IMR-90 (cell line): ENCODE results near the gene CLASP1. TPM values are rescaled to one million over a fixed set of nuclear protein-coding genes. Genes with fewer than 3 reads are reported as not detected.

ENCODE experiments used
- ATAC-seq: fragments of 200-7000 bp; cut with Tn5 transposase; 2 replicates; pipeline ENCODE4 v1.9.1; 2020; ENCODE audit warnings: low read depth, mild to moderate bottlenecking, moderate library complexity
- BruUV-seq: library from RNA; stranded (reverse); fragments of 400-500 nt; replicated peaks from 2 replicates; lab custom pipeline; 2021; lab: Mats Ljungman, UMichigan
- CTCF ChIA-PET: fragments of 300-600 bp; formaldehyde crosslinking; extraction: SDS; loops from one replicate; lab custom pipeline; 2021; ENCODE audit warnings: antibody characterized with exemption; lab: Yijun Ruan, JAX
- POLR2A ChIA-PET: fragments of 300-600 bp; sonication (Branson Sonifier 250); formaldehyde crosslinking; loops from one replicate; lab custom pipeline; 2022; ENCODE audit warnings: antibody characterized with exemption; ENCODE audit not compliant: unreplicated experiment; lab: Charles Lee
- DNase-seq: peaks from one replicate; pipeline ENCODE4 v3.0.0; 2013
- H2AFZ ChIP-seq: replicated peaks from 2 replicates; pipeline ENCODE3; 2013; ENCODE audit warnings: low read length, mild to moderate bottlenecking; ENCODE audit not compliant: poor library complexity
- H2AK5ac ChIP-seq: 2 replicates; pipeline ENCODE4 v1.6.1; 2013; ENCODE audit warnings: low read depth, low read length, inconsistent platforms
- H2AK9ac ChIP-seq: replicated peaks from 2 replicates; pipeline ENCODE3; 2013; ENCODE audit warnings: mild to moderate bottlenecking, low read depth, low read length, moderate library complexity; ENCODE audit not compliant: poor library complexity
- H2BK120ac ChIP-seq: 2 replicates; pipeline ENCODE4 v1.6.1; 2013; ENCODE audit warnings: low read depth, low read length, inconsistent platforms
- H2BK15ac ChIP-seq: 3 replicates; pipeline ENCODE4 v1.6.1; 2013; ENCODE audit warnings: low read depth, low read length, inconsistent platforms
- H2BK20ac ChIP-seq: 2 replicates; pipeline ENCODE4 v1.6.1; 2013; ENCODE audit warnings: low read depth, mild to moderate bottlenecking, inconsistent platforms, low read length, moderate library complexity
- H2BK5ac ChIP-seq: 2 replicates; pipeline ENCODE4 v1.6.1; 2013; ENCODE audit warnings: mild to moderate bottlenecking, low read depth, low read length, inconsistent platforms; ENCODE audit not compliant: poor library complexity, severe bottlenecking
- H3K14ac ChIP-seq: replicated peaks from 2 replicates; pipeline ENCODE4 v1.6.1; 2013; ENCODE audit warnings: low read depth, low read length, inconsistent platforms
- H3K18ac ChIP-seq: 2 replicates; pipeline ENCODE4 v1.6.1; 2013; ENCODE audit warnings: low read depth, low read length, control low read depth
- H3K23ac ChIP-seq: 2 replicates; pipeline ENCODE4 v1.6.1; 2013; ENCODE audit warnings: low read depth, low read length, inconsistent platforms
- H3K27ac ChIP-seq: 2 replicates; pipeline ENCODE4 v1.5.1; 2013; ENCODE audit warnings: mild to moderate bottlenecking, control low read depth, low read length; ENCODE audit not compliant: insufficient read depth
- H3K27me3 ChIP-seq: 2 replicates; pipeline ENCODE4 v1.6.1; 2013; ENCODE audit warnings: low read length; ENCODE audit not compliant: control insufficient read depth, insufficient read depth
- H3K36me3 ChIP-seq: 2 replicates; pipeline ENCODE4 v1.6.1; 2013; ENCODE audit warnings: low read length, mixed read lengths; ENCODE audit not compliant: control insufficient read depth, insufficient read depth
- H3K4ac ChIP-seq: 2 replicates; pipeline ENCODE4 v1.6.1; 2013; ENCODE audit warnings: low read depth, low read length, inconsistent platforms
- H3K4me1 ChIP-seq: 2 replicates; pipeline ENCODE4 v1.6.1; 2013; ENCODE audit warnings: low read length, mixed read lengths; ENCODE audit not compliant: control insufficient read depth, insufficient read depth
- H3K4me2 ChIP-seq: 2 replicates; pipeline ENCODE4 v1.6.1; 2013; ENCODE audit warnings: low read depth, mild to moderate bottlenecking, control low read depth, low read length, moderate library complexity
- H3K4me3 ChIP-seq: 2 replicates; pipeline ENCODE4 v1.5.1; 2013; ENCODE audit warnings: low read depth, mild to moderate bottlenecking, control low read depth, low read length, moderate library complexity; ENCODE audit not compliant: insufficient read depth
- H3K56ac ChIP-seq: 2 replicates; pipeline ENCODE4 v1.6.1; 2013; ENCODE audit warnings: low read length, inconsistent platforms; ENCODE audit not compliant: insufficient read depth; ENCODE audit errors: extremely low read depth
- H3K79me1 ChIP-seq, 2 experiments: 2 replicates each; pipeline ENCODE4 v1.6.1; 2013; ENCODE audit warnings: low read length in 2 of 2, inconsistent platforms in 1 of 2, low read depth in 1 of 2
- H3K9ac ChIP-seq: 2 replicates; pipeline ENCODE4 v1.6.1; 2013; ENCODE audit warnings: low read depth, low read length, control low read depth
- H3K9me1 ChIP-seq: 2 replicates; pipeline ENCODE4 v1.6.1; 2013; ENCODE audit warnings: low read length, inconsistent platforms; ENCODE audit not compliant: insufficient read depth
- H3K9me3 ChIP-seq: 2 replicates; pipeline ENCODE4 v1.6.1; 2013; ENCODE audit warnings: low read length; ENCODE audit not compliant: control insufficient read depth, insufficient read depth
- H4K20me1 ChIP-seq: 2 replicates; pipeline ENCODE4 v1.6.1; 2013; ENCODE audit warnings: low read length, inconsistent platforms; ENCODE audit not compliant: insufficient read depth
- H4K5ac ChIP-seq: 2 replicates; pipeline ENCODE4 v1.6.1; 2013; ENCODE audit warnings: mild to moderate bottlenecking, low read depth, low read length, control low read depth
- H4K8ac ChIP-seq, 2 experiments: 2 replicates each; pipeline ENCODE4 v1.6.1; 2013; ENCODE audit warnings: low read depth in 2 of 2, low read length in 2 of 2, control low read depth in 1 of 2, inconsistent platforms in 1 of 2
- H4K91ac ChIP-seq: 2 replicates; pipeline ENCODE4 v1.6.1; 2013; ENCODE audit warnings: low read depth, low read length, inconsistent platforms; ENCODE audit not compliant: insufficient read depth
- FOS ChIP-seq: fragments of 150-350 bp; IDR thresholded peaks from 2 replicates; pipeline ENCODE4 v1.6.1; 2016; ENCODE audit warnings: low read depth, low read length
- MAFK ChIP-seq: IDR thresholded peaks from 2 replicates; pipeline ENCODE4 v1.6.1; 2012; ENCODE audit warnings: low read depth, low read length, improper control_type of control experiment
- MAZ ChIP-seq: IDR thresholded peaks from 2 replicates; pipeline ENCODE4 v1.6.1; 2012; ENCODE audit warnings: low read depth, mild to moderate bottlenecking, low read length, improper control_type of control experiment, moderate library complexity, borderline replicate concordance
- WGBS, 2 experiments: methylation state at CpG; one replicate each; pipeline versions ENCODE4 v1.1.5 to v1.1.7; 2013; ENCODE audit warnings: missing lambda C conversion rate in 2 of 2; ENCODE audit not compliant: insufficient read length in 1 of 2; ENCODE audit errors: extremely low coverage in 2 of 2; 5-methylcytosine and 5-hydroxymethylcytosine counted together
- dilution Hi-C: fragments of 300-500 bp; cut with HindIII; formaldehyde crosslinking; loops from one replicate; pipeline ENCODE4 v1.14.3; 2018; ENCODE audit warnings: low sequenced_read_pairs; ENCODE audit not compliant: unreplicated experiment
- in situ Hi-C: fragments of 300-500 bp; cut with MboI; formaldehyde crosslinking; loops from 3 replicates; pipeline ENCODE4 v1.14.3; 2019; ENCODE audit warnings: low sequenced_read_pairs, inconsistent platforms, mixed read lengths
- intact Hi-C: fragments of 100-400 bp; cut with micrococcal nuclease; formaldehyde crosslinking; loops from 2 replicates; pipeline ENCODE4 v1.10.0; 2022
- polyA plus RNA-seq, 3 experiments: library from polyadenylated mRNA; depleted of rRNA; stranded (reverse); fragments of >200 nt; gene quantifications; 2 replicates each; pipeline ENCODE4 v1.2.3, GENCODE V29; 2012; ENCODE audit warnings: low replicate concordance in 1 of 3
- total RNA-seq: library from RNA; depleted of rRNA; stranded (reverse); fragments of >200 nt; gene quantifications from 2 replicates; pipeline ENCODE4 v1.2.3, GENCODE V29; 2012

CLASP1 gene
- total and polyA plus RNA-seq, 2 of the 4 experiments (the other 2 are of a cell fraction) = 12.3 to 33.7 TPM

DNA sequence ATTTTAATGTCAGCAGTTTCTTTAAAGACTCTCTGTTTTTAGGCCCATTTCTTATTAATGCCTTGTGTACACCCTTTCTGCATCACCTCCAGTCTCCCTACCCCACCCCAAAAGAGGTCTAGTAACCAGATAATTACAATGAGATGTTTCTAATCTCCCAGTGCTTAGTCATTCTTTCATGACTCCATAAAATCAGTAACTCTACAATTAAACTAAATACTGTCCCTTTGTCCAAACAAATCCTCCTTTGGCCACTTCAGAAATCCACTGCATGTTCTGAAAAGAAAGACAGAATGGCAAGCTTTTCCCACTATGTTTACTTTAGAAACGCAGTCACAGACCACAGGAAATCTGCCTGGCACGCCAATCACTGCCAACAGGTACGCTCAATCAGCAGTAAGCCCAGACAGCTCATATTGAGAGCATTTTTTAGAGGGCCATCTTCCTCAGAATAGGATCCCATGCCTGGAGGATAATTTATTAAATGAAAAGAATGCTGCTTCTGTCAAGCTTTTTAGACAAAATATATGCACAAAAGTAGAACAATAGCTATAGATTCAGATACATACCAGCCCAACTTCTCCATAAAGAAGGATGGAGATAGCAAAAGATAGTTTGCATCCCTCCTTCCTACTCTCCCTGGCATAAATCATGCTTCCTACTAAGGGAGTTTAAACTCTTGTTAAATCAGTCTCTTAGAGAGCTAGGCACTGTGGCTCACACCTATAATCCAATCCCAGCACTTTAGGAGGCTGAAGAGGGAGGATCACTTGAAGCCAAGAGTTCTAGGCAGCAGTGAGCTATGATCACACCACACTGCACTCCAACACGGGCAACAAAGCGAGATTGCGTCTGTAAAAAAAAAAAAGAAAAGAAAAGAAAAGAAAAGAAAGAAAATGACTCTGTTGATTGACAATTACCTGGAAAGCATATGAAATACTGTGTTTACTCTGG, 14.6 kb downstream of the CLASP1 start:
- Histone ChIP-seq H3K4me3 (no peak overlapping the region), H2AK9ac (no peak overlapping the region), H2BK15ac (peak overlapping the region; percentile 82; the same call in 1 of the 3 replicates), H3K36me3 (no peaks in the 10 kb centered on the region; the same call in 1 of the 2 replicates), H3K9me3 (no peaks in the 10 kb centered on the region), H2BK5ac (peak overlapping the region; percentile 88), H2BK20ac (peak overlapping the region; percentile 90), H4K8ac (peak overlapping the region; percentile 36 to 83), H2BK120ac (peak overlapping the region; percentile 93), H3K27ac (peak overlapping the region; percentile 95), H2AFZ (no peak overlapping the region), H4K5ac (peak overlapping the region; percentile 85), H2AK5ac (peak overlapping the region; percentile 46; the same call in 1 of the 2 replicates), H3K27me3 (no peaks in the 10 kb centered on the region), H3K4me2 (peak overlapping the region; percentile 50), H3K18ac (peak overlapping the region; percentile 96), H3K9me1 (peaks cover 12% of the 10 kb centered on the region), H4K20me1 (peaks cover 10% of the 10 kb centered on the region), H4K91ac (peak overlapping the region; percentile 83), H3K9ac (no peak overlapping the region; the same call in 1 of the 2 replicates), H3K23ac (peak overlapping the region; percentile 89), H3K79me1 (peaks cover 8 to 44% of the 10 kb centered on the region in 2 experiments), H3K14ac (peak overlapping the region; percentile 86), H3K4me1 (peaks cover 10% of the 10 kb centered on the region), H3K4ac (peak overlapping the region; percentile 93), H3K56ac (peak overlapping the region; percentile 75)
- ChIA-PET POLR2A (interaction anchor here (0.6 to 1.3 kb wide), 2 partner anchors 50 to 104 kb away, joined by 3 to 5 read pairs; partner anchors contain the start of gene RNU4ATAC), CTCF (no interaction called here)
- DNase-seq (peak; percentile 66), ATAC-seq (peak; percentile 91)
- dilution Hi-C loops = no loop called here
- intact Hi-C loops = loop anchor here (5.0 kb wide), 1 partner anchor 47 kb away; no protein-coding TSS in a partner anchor
- in situ Hi-C loops = no loop called here
- 17% methylated on average over 1 of the region's 6 CpGs; no CpG with 5 or more reads in 1 of the 2 experiments for WGBS, 2 experiments
- TF ChIP-seq MAZ (no peak), FOS (peak; percentile 45; the same call in 1 of the 2 replicates), MAFK (peak; percentile 41; the same call in 1 of the 2 replicates)
- BruUV-seq = no TSS peak
